Stimulated activated CD4-positive, alpha-beta T cell treated with anti-CD3 and anti-CD28 coated beads, Interleukin-1b, Interleukin-23, amount 100 ng/mL, for 24 hours (primary cell): ENCODE measurements around the gene ZFAND6.
"Not testable (repeated sequence)": the region's sequence is repeated elsewhere in the genome, so short reads cannot be mapped to it uniquely, and the experiment has no call there.

ENCODE experiments used
- DNase-seq, 4 experiments: peaks; one replicate each; pipeline ENCODE4 v3.0.0-alpha.2; 2020; ENCODE audit warnings: low read depth in 4 of 4, low spot score in 1 of 4

The ZFAND6 gene

DNA sequence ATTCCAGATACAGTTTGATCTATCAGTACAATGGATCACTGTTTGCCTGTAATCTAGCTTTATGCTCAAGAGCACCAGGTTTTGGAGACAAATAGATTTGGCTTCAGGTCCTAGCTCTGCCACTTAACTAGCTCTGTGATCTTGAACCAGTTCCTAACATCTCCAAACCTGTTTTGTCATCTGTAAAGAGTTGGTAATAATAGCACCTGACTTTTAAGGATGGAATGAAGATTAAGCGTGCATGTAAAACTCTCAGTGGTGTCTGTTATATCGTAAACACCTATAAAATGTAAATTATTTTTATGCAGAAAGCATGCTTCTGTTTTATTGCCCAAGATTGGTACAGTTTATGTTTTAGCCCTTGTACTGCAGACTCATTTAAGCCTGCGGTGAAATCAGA lies 36.5 kb downstream of the ZFAND6 start:
- DNase-seq, result no peak

DNA sequence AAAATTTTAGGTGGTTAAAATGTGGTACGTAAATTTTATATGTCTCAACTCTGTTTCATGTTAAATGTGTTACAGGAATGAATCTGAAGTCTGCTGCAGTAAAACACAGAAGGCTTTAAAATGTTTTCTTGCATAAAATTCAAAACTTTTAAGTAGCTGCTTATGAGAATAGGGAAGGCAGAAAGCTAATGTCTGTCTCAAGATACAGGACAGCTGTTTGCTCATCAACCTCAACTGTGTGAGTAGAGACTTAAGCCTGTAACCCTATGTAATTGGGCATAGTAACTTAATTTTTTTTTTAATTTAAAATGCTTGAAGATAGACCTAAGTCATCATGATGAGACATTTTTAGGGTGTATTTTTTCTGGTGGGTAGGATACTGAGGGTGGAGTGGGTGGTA lies 38.9 kb downstream of the ZFAND6 start:
- no peak for DNase-seq

DNA sequence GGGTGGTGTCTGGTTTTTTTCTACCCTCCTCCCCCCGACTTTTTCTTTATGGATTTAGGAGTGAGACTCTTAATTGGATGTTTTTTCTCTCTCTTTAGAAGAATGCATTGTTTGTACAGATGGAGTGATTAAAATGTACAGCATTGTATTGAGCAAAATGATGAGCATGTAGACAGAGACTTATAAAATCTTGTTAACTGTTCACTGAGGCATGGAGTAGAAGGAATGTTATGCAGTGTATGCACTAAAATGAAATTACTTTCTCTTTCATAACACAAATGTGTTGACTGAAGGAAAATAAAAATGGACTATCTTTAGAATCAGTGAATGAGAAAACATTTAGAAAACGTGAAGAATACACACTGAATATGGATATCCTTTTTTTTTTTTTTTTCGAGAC lies 39.8 kb downstream of the ZFAND6 start:
- DNase-seq, result no peak

DNA sequence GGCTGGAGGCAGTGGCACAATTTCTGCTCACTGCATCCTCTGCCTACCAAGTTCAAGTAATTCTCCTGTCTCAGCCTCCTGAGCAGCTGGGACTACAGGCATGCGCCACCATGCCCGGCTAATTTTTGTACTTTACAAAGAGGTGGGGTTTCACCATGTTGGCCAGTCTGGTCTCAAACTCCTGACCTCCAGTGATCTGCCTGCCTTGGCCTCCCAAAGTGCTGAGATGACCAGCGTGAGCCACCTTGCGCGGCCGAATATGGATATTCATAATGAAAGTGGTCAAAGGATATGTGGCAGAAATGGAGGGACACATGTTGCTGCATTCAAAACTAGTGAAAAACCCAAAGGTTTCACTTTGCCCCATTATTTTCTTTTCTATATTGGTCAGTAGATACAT lies 40.2 kb downstream of the ZFAND6 start:
- DNase-seq, result not testable (repeated sequence)

DNA sequence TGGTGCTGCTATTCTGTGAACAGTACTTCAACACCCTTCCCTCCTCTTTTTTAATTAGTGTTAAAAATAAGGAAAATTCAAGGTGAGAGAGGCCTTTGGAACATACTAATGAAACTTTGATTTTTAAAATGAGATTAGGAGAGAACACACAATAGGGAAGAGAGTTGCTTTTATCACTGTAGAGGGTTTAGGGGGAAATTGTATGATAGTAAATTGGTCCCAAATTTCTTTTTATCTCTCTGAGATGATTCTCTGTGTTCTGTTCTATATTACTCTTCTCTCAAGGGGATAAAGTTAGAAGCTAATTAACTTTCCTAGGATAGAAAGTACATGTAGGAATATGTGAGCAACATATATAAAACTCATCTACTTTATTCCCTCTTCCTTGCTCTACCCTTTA lies 40.8 kb downstream of the ZFAND6 start:
- no peak for DNase-seq

DNA sequence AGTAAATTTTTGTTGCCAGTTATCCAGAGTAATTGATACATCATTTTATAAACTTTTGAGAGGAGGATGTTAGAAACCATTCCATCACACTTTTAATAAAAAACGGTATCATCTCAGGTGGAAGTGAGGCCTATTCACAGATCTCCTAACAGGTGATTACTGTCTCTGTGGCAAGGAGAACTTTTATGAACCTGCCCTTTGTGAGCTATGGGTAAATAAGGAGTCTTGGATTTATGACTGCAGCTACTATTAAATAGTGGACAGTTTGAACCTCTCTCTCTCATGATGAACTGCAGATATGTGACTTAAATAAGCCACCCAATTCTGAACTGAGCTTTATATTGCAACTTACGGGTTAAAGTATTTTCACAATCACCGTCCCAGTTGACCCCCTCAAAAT lies 45.7 kb downstream of the ZFAND6 start:
- no peak for DNase-seq

DNA sequence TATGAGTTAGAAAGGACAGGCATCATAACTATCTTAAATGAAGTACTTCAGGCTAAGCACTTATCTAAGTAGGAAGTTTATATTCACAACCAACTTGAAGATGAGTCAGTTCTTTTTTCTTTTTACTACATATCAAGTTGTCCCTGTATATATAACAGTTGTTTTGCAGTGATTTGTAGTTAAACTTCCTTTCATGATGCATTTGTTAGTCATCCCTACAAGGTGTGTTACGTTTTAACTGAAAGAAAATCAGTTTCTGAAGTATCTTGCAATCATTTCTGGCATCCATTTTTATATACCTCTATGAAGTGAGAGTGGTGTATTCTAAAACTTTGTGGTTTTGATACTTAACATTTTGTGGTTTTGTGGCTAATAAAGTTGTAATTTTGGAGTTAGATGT lies 46.1 kb downstream of the ZFAND6 start:
- DNase-seq, result no peak

DNA sequence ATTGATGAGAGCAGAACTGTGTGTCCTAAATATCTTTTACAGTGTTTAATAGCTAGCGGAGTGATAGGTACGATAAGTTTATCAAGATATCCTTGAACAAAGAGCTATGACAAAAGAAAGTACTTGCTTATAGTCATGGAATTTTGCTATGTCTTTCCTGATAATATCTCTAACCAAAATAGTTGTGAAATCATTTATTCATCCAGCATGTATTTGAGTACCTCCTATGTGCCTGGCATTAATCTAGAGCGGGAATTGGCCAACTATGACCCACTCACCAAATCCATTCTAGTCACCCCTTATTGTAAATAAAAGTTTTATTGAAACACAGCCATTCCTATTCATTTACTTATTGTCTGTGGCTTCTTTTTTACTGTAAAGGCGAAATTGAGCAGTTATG lies 46.6 kb downstream of the ZFAND6 start:
- DNase-seq, result no peak

DNA sequence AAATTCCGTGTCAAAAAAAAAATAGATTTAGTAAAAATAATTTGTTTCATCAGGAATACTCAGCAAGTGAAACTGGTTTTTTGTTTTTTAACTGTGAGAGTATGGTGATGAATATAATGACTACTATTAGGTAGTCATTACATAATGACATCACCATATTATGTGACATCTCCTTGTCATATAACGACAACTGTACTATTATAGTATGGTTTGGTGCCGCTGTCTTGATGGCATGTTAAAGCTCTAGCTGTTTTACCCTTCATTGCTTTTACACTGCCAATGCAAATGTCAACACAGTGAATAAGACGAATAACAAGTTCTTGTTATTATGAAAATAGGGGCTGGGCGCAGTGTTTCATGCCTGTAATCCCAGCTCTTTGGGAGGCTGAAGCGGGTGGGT lies 47.7 kb downstream of the ZFAND6 start:
- no peak for DNase-seq

DNA sequence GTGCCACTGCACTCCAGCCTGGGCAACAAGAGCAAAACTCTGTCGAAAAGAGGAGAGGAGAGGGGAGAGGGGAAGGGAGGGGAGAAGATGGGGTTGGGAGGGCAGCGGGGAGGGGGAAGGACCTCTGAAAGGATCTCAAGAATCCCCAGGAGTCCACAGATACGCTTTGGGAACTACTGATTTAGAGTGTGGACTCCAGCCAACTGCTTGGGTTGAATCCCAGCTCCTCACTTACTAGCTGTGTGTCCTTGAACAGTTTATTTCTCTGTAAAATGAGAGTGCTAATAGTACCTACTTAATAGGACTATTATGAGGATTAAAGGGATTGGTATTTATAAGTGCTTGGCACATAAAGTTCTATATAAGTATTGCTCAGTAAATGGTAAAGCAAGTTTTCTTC lies 48.3 kb downstream of the ZFAND6 start:
- DNase-seq, result no peak

DNA sequence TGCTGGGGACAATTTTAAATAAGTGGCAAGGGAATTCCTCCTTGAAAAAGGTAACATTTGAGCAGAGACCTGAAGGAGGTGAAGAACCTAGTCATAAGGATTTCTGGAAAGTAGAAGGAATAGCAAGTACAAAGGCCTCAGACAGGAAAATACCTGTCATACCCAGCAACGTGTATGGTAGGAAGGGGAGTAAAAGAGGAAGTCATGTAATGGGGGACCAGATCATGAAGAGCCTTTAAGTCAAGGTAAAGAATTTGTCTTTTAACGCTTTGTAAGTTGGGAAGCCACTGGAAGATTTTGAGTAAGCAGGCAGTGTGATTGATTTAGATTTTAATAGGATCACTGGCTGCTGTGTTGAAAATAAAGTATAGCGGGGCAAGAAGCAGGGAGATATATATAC lies 49.9 kb downstream of the ZFAND6 start:
- DNase-seq, result no peak

DNA sequence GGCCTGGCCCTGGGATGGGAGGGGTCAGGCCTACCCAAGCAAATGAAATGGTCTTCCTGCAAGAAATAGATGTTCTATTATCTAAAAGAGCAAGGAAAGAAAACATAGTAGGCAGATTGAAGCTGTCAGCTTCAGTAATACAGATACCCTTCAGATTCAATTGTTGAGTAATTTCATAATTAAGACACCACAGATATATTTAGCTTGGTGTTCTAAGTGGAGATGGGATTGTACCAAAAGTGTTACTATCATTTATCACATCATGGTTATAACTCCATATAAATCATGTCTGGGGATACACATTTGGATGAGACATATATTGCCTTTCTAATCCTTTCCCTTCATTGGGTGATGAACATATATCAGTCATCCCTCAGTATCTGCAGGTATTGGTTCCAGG lies 51.4 kb downstream of the ZFAND6 start:
- no peak for DNase-seq

DNA sequence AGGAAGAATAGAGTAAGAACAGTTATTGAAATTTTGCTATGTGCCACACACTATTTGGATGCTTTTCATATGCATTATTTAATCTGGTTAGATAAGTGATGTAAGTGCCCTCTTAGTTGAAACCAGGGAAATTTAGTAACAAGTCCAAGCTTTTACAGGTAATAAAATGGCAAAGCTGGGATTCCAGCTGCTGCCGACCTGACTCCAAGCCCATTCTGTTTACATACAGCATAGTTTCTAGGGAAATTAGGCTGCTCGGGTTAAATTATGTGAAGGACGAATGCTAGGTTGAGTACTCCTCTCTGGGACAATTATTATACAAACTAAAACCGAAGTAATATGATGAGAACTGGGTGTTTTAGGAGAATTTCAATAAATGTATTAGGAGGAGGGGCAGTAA lies 54.6 kb downstream of the ZFAND6 start:
- DNase-seq, result no peak

DNA sequence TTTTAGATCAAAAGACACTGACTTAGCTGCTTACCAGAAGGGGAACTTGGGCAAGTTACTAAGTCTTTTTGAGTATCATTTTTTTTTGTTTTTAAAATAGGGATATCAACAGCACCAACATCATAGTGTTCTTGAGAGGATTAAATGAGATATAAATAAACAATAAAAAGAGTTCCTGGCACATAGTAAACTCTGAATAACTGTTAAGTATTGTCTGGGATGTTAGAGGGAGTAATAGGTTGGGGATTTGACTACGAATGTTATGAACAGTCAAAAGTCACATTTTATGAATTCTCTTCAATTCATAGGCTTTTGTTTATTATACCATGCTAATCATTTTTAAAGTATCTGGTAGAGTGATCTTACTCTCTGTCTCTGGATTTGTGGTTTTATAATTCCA lies 55.5 kb downstream of the ZFAND6 start:
- no peak for DNase-seq

DNA sequence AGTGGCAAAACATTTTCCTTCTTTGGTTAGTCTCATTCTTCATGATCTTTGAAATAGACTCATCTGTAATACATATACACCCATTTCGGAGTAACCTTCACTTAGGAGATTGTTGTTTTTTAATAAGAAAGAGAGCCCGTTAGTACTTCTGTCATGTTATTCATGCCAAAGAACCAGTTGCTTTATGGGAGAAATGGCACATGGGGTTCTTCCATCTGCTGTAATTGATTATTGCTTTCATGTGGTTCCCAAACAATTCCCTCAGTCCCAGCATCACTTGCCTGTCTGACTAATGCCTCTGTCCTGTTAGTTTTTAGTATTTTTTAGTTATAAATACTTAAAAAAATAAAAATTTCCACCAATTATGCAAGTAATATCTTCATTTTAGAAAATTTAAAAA lies 59.5 kb downstream of the ZFAND6 start:
- no peak for DNase-seq

DNA sequence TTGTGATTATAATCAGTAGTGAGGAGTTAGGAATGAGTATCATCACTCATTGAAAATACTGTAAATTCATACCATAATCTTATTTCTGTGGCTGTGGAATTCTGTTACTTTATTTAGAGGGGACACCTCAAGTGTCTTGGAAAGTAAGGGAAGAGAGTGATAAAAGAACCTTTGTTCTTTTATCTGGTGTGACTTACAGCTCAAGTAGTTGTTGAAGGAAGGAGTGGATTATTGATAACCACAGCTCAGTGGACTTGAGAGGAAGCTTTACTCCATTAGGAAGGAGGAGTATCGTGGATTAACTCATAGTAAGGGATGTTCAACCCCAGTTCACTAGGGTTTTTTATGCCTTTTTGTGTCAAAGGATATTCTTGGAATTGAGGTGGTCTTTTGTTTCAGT lies 61.2 kb downstream of the ZFAND6 start:
- DNase-seq, result no peak

DNA sequence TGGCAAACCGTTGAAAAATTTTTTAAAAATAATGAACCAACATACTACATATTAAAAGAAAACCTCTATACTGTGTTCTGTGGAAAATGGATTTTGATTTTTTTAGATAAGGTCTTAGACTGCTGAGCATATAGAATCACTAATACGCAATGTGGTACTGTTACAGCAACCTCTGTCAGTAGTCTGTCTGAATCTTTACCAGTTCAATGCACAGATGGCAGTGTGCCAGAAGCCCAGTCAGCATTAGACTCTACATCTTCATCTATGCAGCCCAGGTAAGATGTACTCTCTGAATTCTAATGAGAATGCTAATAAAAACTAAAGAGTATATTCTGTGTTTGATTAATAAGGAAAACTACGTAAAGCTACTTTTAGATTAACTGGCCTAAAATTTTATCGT lies 62.1 kb downstream of the ZFAND6 start:
- no peak for DNase-seq

DNA sequence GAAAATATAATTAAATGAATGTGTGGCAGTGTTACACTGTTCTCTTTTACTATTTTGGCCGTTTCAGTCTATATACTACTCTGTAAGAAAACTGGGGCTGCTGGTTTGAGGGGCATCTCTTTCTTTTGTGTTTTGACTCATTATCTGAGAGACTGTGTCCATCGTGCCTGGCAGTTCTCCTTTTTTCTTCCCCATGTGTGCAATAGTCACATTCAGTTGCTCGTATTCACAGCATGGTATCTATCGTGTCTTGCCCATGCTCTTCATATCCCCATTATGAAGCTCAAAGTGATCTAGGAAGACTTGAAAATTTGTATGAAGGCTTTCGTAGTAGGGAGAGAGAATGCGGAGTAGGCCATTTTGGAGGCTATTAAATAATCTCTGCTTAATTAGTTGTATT lies 63.6 kb downstream of the ZFAND6 start:
- no peak for DNase-seq

DNA sequence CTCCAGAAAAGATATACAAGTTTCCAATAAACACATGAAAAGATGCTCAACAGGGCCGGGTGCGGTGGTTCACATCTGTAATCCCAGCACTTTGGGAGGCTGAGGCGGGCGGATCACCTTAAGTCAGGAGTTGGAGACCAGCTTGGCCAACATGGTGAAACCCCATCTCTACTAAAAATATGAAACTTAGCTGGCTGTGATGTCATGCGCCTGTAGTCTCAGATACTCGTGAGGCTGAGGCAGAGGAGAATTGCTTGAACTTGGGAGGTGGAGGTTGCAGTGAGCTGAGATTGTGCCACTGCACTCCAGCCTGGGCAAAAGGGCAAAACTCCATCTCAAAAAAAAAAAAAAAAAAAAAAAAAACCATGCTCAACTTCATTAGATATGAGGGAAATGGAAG lies 67.8 kb downstream of the ZFAND6 start:
- DNase-seq, result not testable (repeated sequence)

DNA sequence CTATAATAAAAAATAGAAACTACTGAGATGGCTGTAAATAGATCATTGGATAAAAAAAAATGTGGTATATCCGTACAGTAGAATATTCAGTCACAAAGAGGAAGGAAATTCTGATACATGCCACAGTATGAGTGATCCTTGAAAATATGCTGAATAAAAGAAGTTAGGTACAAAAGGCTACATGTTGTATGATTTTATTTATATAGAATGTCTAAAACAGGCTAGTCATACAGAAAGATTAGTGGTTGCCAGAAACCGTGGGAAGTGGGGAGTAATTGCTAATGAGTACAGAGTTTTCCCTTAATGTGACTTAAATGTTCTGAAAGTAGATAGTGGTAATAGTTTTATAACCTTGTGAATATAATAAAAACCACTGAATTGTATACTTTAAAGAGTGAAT lies 68.4 kb downstream of the ZFAND6 start:
- no peak for DNase-seq

DNA sequence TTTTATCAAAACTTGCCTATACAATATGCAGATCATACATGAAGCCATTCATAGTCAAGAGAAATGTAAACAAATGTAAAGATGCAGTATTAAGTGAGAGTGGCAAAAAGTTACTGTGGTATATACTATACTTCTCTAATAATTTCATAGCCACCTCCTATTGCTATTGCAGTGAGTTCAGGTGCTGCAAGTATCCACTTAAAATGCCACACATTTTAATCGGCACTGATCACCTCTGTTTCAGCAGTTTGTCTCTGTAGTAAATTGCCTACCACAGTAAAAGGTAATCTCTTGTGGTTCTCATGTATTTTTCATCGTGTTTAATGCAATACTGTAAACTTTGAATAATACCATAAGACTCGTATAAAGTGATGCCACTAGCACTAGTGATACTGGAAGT lies 72.9 kb downstream of the ZFAND6 start:
- DNase-seq, result no peak

DNA sequence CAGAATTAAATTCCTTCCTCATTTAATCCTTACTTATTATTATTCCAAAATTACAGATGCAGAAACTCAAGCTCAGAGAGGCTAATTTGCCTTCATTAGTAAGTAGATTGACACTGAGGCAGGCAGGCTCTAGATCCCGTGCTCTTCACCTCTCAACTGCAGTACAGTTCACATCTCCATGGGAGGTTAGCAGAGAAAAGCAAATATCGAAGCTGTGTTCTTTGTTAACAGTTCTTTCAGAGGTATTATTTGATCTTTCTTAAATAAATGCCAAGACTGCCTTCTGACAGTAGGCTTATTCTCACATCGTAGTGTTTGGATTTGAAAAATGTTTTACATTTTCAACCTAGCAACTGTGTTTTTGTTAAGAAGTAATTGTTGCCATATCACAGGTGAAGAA lies 77.4 kb downstream of the ZFAND6 start:
- no peak for DNase-seq

DNA sequence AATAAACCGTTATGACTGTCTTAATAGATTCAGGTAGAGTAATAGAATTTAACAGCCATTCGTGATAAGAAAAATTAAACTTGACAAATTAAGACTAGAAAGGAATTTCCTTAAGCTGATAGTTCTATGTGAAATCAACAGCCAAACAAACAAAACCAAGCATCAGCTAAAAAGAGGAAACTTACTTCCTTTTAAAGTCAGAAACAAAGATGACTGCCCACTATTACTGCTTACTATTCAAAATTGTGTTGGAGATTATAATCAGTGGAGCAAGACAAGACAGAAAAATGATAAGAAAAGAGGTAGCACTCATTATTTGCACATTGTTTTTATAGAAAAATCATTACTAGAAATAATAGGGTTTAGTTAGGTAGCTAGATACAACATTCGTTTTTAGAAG lies 79.5 kb downstream of the ZFAND6 start:
- no peak for DNase-seq

DNA sequence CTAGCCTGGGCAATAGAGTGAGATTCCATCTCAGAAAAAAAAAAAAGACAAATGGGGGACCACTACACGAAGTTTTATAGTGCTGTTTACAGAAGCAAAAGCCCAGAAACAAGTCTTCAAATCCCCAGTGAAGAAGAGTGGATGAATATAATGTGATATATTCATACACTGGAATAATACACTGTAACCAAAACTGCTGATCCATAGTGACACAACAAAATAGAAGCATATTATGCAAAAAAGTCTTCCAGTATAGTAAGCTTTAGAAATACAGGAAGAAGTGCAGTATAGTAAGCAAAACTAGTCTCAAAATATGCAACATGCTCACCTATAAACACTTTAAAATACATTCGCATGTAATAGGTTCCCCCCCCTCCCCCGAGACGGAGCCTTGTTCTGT lies 81.4 kb downstream of the ZFAND6 start:
- DNase-seq, result no peak
